H9 (cell line): ENCODE measurements around the gene CTIF. TPM values are rescaled to one million over a fixed set of nuclear protein-coding genes. Genes with fewer than 3 reads are reported as not detected.

Source experiments
- DNase-seq: peaks from one replicate; pipeline ENCODE4 v3.0.0-alpha.2; 2017
- H2AFZ ChIP-seq: one replicate; pipeline ENCODE4 v1.6.1; 2013; ENCODE audit warnings: mild to moderate bottlenecking, low read length, control low read depth, moderate library complexity
- H2AK5ac ChIP-seq: 2 replicates; pipeline ENCODE4 v1.6.1; 2013; ENCODE audit warnings: low read length, control low read depth, mixed read lengths; ENCODE audit not compliant: insufficient read length
- H2BK120ac ChIP-seq: one replicate; pipeline ENCODE4 v1.6.1; 2013; ENCODE audit warnings: low read depth, mild to moderate bottlenecking, low read length, control low read depth, inconsistent platforms; ENCODE audit not compliant: poor library complexity, severe bottlenecking
- H2BK12ac ChIP-seq: 2 replicates; pipeline ENCODE4 v1.6.1; 2013; ENCODE audit warnings: low read length, control low read depth, mixed read lengths, low read depth; ENCODE audit not compliant: insufficient read length
- H2BK15ac ChIP-seq: 2 replicates; pipeline ENCODE4 v1.6.1; 2013; ENCODE audit warnings: low read depth, low read length, control low read depth
- H2BK20ac ChIP-seq: one replicate; pipeline ENCODE4 v1.6.1; 2013; ENCODE audit warnings: low read depth, mild to moderate bottlenecking, low read length, control low read depth, inconsistent platforms; ENCODE audit not compliant: poor library complexity, severe bottlenecking
- H2BK5ac ChIP-seq: 2 replicates; pipeline ENCODE4 v1.6.1; 2013; ENCODE audit warnings: low read length, control low read depth, mixed read lengths; ENCODE audit not compliant: insufficient read length
- H3K14ac ChIP-seq: 2 replicates; pipeline ENCODE4 v1.6.1; 2013; ENCODE audit warnings: low read length, control low read depth; ENCODE audit not compliant: insufficient read depth
- H3K18ac ChIP-seq: 2 replicates; pipeline ENCODE4 v1.6.1; 2013; ENCODE audit warnings: low read depth, mild to moderate bottlenecking, mixed read lengths, low read length, control low read depth; ENCODE audit not compliant: insufficient read length
- H3K23ac ChIP-seq: 2 replicates; pipeline ENCODE4 v1.6.1; 2013; ENCODE audit warnings: low read length, control low read depth, mixed read lengths, low read depth; ENCODE audit not compliant: insufficient read length
- H3K23me2 ChIP-seq: 2 replicates; pipeline ENCODE4 v1.6.1; 2013; ENCODE audit warnings: low read depth, mild to moderate bottlenecking, mixed read lengths, low read length, control low read depth; ENCODE audit not compliant: insufficient read length, poor library complexity, severe bottlenecking
- H3K27ac ChIP-seq: 2 replicates; pipeline ENCODE4 v1.5.1; 2013; ENCODE audit warnings: low read length, control low read depth, mixed read lengths, low read depth; ENCODE audit not compliant: insufficient read length
- H3K27me3 ChIP-seq: 2 replicates; pipeline ENCODE4 v1.6.1; 2013; ENCODE audit warnings: low read length, control low read depth, inconsistent platforms; ENCODE audit not compliant: insufficient read depth
- H3K4ac ChIP-seq: 2 replicates; pipeline ENCODE4 v1.6.1; 2013; ENCODE audit warnings: low read depth, mild to moderate bottlenecking, control low read depth, inconsistent platforms, low read length, moderate library complexity
- H3K4me1 ChIP-seq: 2 replicates; pipeline ENCODE4 v1.6.1; 2013; ENCODE audit warnings: low read length, control low read depth, inconsistent platforms; ENCODE audit not compliant: insufficient read depth
- H3K4me2 ChIP-seq: 2 replicates; pipeline ENCODE4 v1.6.1; 2013; ENCODE audit warnings: low read length, control low read depth, mixed read lengths; ENCODE audit not compliant: insufficient read length, insufficient read depth
- H3K56ac ChIP-seq: 2 replicates; pipeline ENCODE4 v1.6.1; 2013; ENCODE audit warnings: low read depth, mild to moderate bottlenecking, mixed read lengths, low read length, control low read depth; ENCODE audit not compliant: insufficient read length
- H3K79me1 ChIP-seq: 2 replicates; pipeline ENCODE4 v1.6.1; 2013; ENCODE audit warnings: low read depth, mild to moderate bottlenecking, moderate library complexity, low read length, control low read depth, inconsistent platforms; ENCODE audit not compliant: insufficient read depth, poor library complexity, severe bottlenecking
- H3K79me2 ChIP-seq: 2 replicates; pipeline ENCODE4 v1.6.1; 2013; ENCODE audit warnings: low read length, control low read depth, inconsistent platforms; ENCODE audit not compliant: insufficient read depth
- H3K9ac ChIP-seq: 2 replicates; pipeline ENCODE4 v1.6.1; 2013; ENCODE audit warnings: low read length, control low read depth, mixed read lengths; ENCODE audit not compliant: insufficient read length; ENCODE audit errors: extremely low read depth
- H3K9me3 ChIP-seq: one replicate; pipeline ENCODE4 v1.6.1; 2013; ENCODE audit warnings: low read depth, low read length, inconsistent platforms; ENCODE audit not compliant: control insufficient read depth
- H3T11ph ChIP-seq: one replicate; pipeline ENCODE4 v1.6.1; 2013; ENCODE audit warnings: mild to moderate bottlenecking, low read length, control low read depth, inconsistent platforms
- H4K20me1 ChIP-seq: one replicate; pipeline ENCODE4 v1.6.1; 2013; ENCODE audit not compliant: control insufficient read depth, insufficient read length, insufficient read depth
- H4K5ac ChIP-seq: 2 replicates; pipeline ENCODE4 v1.6.1; 2013; ENCODE audit warnings: low read depth, mild to moderate bottlenecking, mixed read lengths, low read length, control low read depth; ENCODE audit not compliant: insufficient read length
- H4K8ac ChIP-seq: replicated peaks from 2 replicates; pipeline ENCODE4 v1.6.1; 2013; ENCODE audit warnings: low read length, control low read depth, mixed read lengths, low read depth; ENCODE audit not compliant: insufficient read length
- H4K91ac ChIP-seq: 2 replicates; pipeline ENCODE4 v1.6.1; 2013; ENCODE audit warnings: low read depth, mild to moderate bottlenecking, moderate library complexity, mixed read lengths, low read length, control low read depth; ENCODE audit not compliant: insufficient read length
- H3K27ac Mint-ChIP-seq, 3 experiments: 2 replicates in 2 of 3; 3 replicates in 1 of 3; pipeline ENCODE4 v1.8.0; 2020 to 2021; ENCODE audit warnings: mixed read lengths in 3 of 3, mild to moderate bottlenecking in 1 of 3, moderate library complexity in 1 of 3
- H3K27me3 Mint-ChIP-seq: 2 replicates; pipeline ENCODE4 v1.8.0; 2021; ENCODE audit warnings: low read depth, mild to moderate bottlenecking, moderate library complexity, mixed read lengths
- H3K36me3 Mint-ChIP-seq, 3 experiments: 2 replicates in 2 of 3; 3 replicates in 1 of 3; pipeline ENCODE4 v1.8.0; 2020 to 2021; ENCODE audit warnings: low read depth in 3 of 3, mixed read lengths in 3 of 3; ENCODE audit not compliant: insufficient read depth in 1 of 3
- H3K4me1 Mint-ChIP-seq, 2 experiments: 2 replicates each; pipeline ENCODE4 v1.8.0; 2020; ENCODE audit warnings: mixed read lengths in 2 of 2
- H3K4me3 Mint-ChIP-seq, 2 experiments: 2 replicates in 1 of 2; 3 replicates in 1 of 2; pipeline ENCODE4 v1.8.0; 2020 to 2021; ENCODE audit warnings: mild to moderate bottlenecking in 2 of 2, mixed read lengths in 2 of 2, moderate library complexity in 1 of 2
- H3K9me3 Mint-ChIP-seq, 2 experiments: 2 replicates in 1 of 2; 3 replicates in 1 of 2; pipeline ENCODE4 v1.8.0; 2020; ENCODE audit warnings: mild to moderate bottlenecking in 2 of 2, mixed read lengths in 2 of 2, moderate library complexity in 1 of 2
- CTCF ChIP-seq: fragments of 200-600 bp; sonication (generic); conservative IDR thresholded peaks from 3 replicates; pipeline ENCODE4 v1.8.0; 2021; ENCODE audit warnings: antibody characterized with exemption, mild to moderate bottlenecking
- WGBS: extraction: QIAGEN DNeasy Blood & Tissue Kit; methylation state at CpG from one replicate; pipeline ENCODE4 v1.1.7; 2013; ENCODE audit warnings: missing lambda C conversion rate, low lambda C conversion rate, mixed read lengths; ENCODE audit not compliant: insufficient read length; ENCODE audit errors: extremely low coverage; 5-methylcytosine and 5-hydroxymethylcytosine counted together
- total RNA-seq: library from RNA; stranded (reverse); gene quantifications from 2 replicates; pipeline ENCODE4 v1.2.1, GENCODE V29; 2021

CTIF gene
- total RNA-seq, 1 experiment from 2014 or later, result 15.8 TPM

- no peak overlapping the region for H4K91ac ChIP-seq
- peaks cover 0 to 9% (median 4%) of the 10 kb centered on the region in 3 experiments; a peak in 5 of 7 replicates for H3K36me3 Mint-ChIP-seq
- H3K4ac ChIP-seq, result no peak overlapping the region
- no peaks in the 10 kb centered on the region; the same call in 1 of the 2 replicates for H3K27me3 Mint-ChIP-seq
- no peak overlapping the region for H2AK5ac ChIP-seq
- no peak for TF ChIP-seq CTCF
- no peak overlapping the region for H3K14ac ChIP-seq
- no peaks in the 10 kb centered on the region for H3K79me1 ChIP-seq
- no peak overlapping the region for H2BK15ac ChIP-seq
- WGBS, result no CpG with 5 or more reads among the region's 5 CpGs
- H3K9me3 Mint-ChIP-seq, result peaks cover 5 to 8% of the 10 kb centered on the region in 2 experiments; a peak in 3 of 5 replicates
- no peak overlapping the region for H3K9ac ChIP-seq
- H2AFZ ChIP-seq, result no peak overlapping the region
- no peak overlapping the region for H3K18ac ChIP-seq
- H3K27ac ChIP-seq, result no peak overlapping the region
- H3K27ac Mint-ChIP-seq, result no peak overlapping the region; a peak in 1 of 7 replicates
- no peak overlapping the region for H3T11ph ChIP-seq
- H3K23me2 ChIP-seq, result no peaks in the 10 kb centered on the region
- no peaks in the 10 kb centered on the region for H3K79me2 ChIP-seq
- H3K4me1 Mint-ChIP-seq, result peaks cover under 1 to 5% of the 10 kb centered on the region in 2 experiments; a peak in 3 of 4 replicates
- H3K4me2 ChIP-seq, result no peak overlapping the region
- no peaks in the 10 kb centered on the region for H3K9me3 ChIP-seq
- no peak overlapping the region for H2BK5ac ChIP-seq
- H3K27me3 ChIP-seq, result no peaks in the 10 kb centered on the region
- no peak overlapping the region for H3K4me3 Mint-ChIP-seq
- H4K8ac ChIP-seq, result no peak overlapping the region
- H3K23ac ChIP-seq, result no peak overlapping the region
- no peak overlapping the region for H2BK20ac ChIP-seq
- no peak overlapping the region for H4K5ac ChIP-seq
- H2BK120ac ChIP-seq, result no peak overlapping the region
- peak; percentile 8 for DNase-seq
- no peak overlapping the region for H2BK12ac ChIP-seq
- H3K4me1 ChIP-seq, result no peaks in the 10 kb centered on the region; the same call in 1 of the 2 replicates
- no peaks in the 10 kb centered on the region for H4K20me1 ChIP-seq
- no peak overlapping the region for H3K56ac ChIP-seq
Observed at GRCh38 chr18:48821251-48821590, 282.4 kb downstream of the CTIF start.
